Astrocyte (in vitro differentiated cells and primary cell): ENCODE measurements around the gene MOG.

ENCODE experiments used
- EZH2 ChIP-seq: IDR thresholded peaks from 2 replicates; pipeline ENCODE4 v1.6.1; 2012; ENCODE audit warnings: mild to moderate bottlenecking, low read length, inconsistent platforms; ENCODE audit not compliant: insufficient read depth
- TF ChIP-seq, protein P1 (sequence below): IDR thresholded peaks from 2 replicates; pipeline ENCODE4 v1.5.1; 2011; ENCODE audit warnings: low read depth, mild to moderate bottlenecking, inconsistent platforms, low read length, moderate library complexity; ENCODE audit not compliant: insufficient read depth

DNA sequence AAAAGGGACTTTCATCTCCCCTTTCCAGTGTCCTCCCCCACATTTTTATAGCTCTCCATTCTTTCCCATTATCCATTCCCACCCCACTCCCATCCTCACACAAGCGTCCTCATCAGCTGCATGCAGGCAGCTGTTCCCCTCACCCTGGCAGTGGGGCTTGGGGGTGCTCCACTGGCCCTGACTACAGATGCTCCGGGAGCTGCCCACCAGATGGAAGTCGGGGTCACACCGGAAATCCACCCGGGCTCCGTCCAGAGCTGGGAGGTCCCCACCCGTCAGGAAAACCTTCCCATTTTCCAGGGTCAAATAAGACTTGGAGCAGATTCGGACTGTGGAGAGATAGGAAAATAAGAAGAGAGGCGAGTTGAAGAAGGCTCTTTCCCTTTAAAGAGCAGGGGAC lies 26.6 kb upstream of the MOG start:
- TF ChIP-seq, protein P1, sequence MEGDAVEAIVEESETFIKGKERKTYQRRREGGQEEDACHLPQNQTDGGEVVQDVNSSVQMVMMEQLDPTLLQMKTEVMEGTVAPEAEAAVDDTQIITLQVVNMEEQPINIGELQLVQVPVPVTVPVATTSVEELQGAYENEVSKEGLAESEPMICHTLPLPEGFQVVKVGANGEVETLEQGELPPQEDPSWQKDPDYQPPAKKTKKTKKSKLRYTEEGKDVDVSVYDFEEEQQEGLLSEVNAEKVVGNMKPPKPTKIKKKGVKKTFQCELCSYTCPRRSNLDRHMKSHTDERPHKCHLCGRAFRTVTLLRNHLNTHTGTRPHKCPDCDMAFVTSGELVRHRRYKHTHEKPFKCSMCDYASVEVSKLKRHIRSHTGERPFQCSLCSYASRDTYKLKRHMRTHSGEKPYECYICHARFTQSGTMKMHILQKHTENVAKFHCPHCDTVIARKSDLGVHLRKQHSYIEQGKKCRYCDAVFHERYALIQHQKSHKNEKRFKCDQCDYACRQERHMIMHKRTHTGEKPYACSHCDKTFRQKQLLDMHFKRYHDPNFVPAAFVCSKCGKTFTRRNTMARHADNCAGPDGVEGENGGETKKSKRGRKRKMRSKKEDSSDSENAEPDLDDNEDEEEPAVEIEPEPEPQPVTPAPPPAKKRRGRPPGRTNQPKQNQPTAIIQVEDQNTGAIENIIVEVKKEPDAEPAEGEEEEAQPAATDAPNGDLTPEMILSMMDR, result no peak
- no peak for TF ChIP-seq EZH2
